Fibroblast of lung (primary cell): Measurements from ENCODE around the gene CST5. TPM values are rescaled to one million over a fixed set of nuclear protein-coding genes. Genes with fewer than 3 reads are reported as not detected.

Experiments used
- DNase-seq, 2 donors: peaks; one replicate each; pipeline versions ENCODE4 v3.0.0 to v3.0.0-alpha.2; 2010; ENCODE audit warnings: low read depth in 2 of 2
- H2AFZ ChIP-seq: 2 replicates; pipeline ENCODE4 v1.5.1; 2012; ENCODE audit warnings: low read length, control low read depth, inconsistent platforms
- H3K27ac ChIP-seq: 2 replicates; pipeline ENCODE4 v1.5.1; 2011; ENCODE audit warnings: low read length, control low read depth; ENCODE audit not compliant: insufficient read depth
- H3K27me3 ChIP-seq: 2 replicates; pipeline ENCODE4 v1.5.1; 2011; ENCODE audit warnings: mild to moderate bottlenecking, low read length; ENCODE audit not compliant: control insufficient read depth, insufficient read depth
- H3K36me3 ChIP-seq: 2 replicates; pipeline ENCODE4 v1.5.1; 2011; ENCODE audit warnings: low read length; ENCODE audit not compliant: control insufficient read depth, insufficient read depth
- H3K4me1 ChIP-seq: 2 replicates; pipeline ENCODE4 v1.5.1; 2011; ENCODE audit warnings: low read length; ENCODE audit not compliant: control insufficient read depth, insufficient read depth; ENCODE audit errors: extremely low read depth
- H3K4me2 ChIP-seq: 2 replicates; pipeline ENCODE4 v1.5.1; 2011; ENCODE audit warnings: low read length, control low read depth; ENCODE audit not compliant: insufficient read depth; ENCODE audit errors: extremely low read depth
- H3K4me3 ChIP-seq, 4 experiments: fragments of 200-600 bp in 1 of 4; sonication (generic) in 1 of 4; replicated peaks in 1 of 4; 2 replicates each; pipeline ENCODE4 v1.5.1; 2011 to 2016; ENCODE audit warnings: low read length in 4 of 4, low read depth in 3 of 4, mild to moderate bottlenecking in 3 of 4, control low read depth in 2 of 4, inconsistent platforms in 1 of 4, mixed read lengths in 1 of 4; ENCODE audit not compliant: insufficient read depth in 1 of 4; ENCODE audit errors: control extremely low read depth in 1 of 4
- H3K79me2 ChIP-seq: 2 replicates; pipeline ENCODE4 v1.5.1; 2012; ENCODE audit warnings: mild to moderate bottlenecking, low read length, inconsistent platforms; ENCODE audit not compliant: control insufficient read depth, insufficient read depth
- H3K9ac ChIP-seq: 2 replicates; pipeline ENCODE4 v1.5.1; 2011; ENCODE audit warnings: mild to moderate bottlenecking, low read length, control low read depth; ENCODE audit not compliant: insufficient read depth
- H3K9me3 ChIP-seq: 2 replicates; pipeline ENCODE4 v1.5.1; 2012; ENCODE audit warnings: low read depth, low read length; ENCODE audit not compliant: control insufficient read depth, insufficient read depth
- H4K20me1 ChIP-seq: 2 replicates; pipeline ENCODE4 v1.5.1; 2011; ENCODE audit warnings: low read length; ENCODE audit not compliant: control insufficient read depth, insufficient read depth; ENCODE audit errors: extremely low read depth
- EZH2 ChIP-seq: IDR thresholded peaks from 2 replicates; pipeline ENCODE4 v1.5.1; 2012; ENCODE audit warnings: low read length, control low read depth, mild to moderate bottlenecking; ENCODE audit errors: missing control alignments
- polyA plus RNA-seq, 2 donors: library from polyadenylated mRNA; depleted of rRNA in 1 of 2; stranded (reverse) in 1 of 2; unstranded in 1 of 2; fragments of >200 nt; gene quantifications; 2 replicates each; pipeline ENCODE4 v1.2.1, GENCODE V29; 2011 to 2012; ENCODE audit warnings: missing spikeins in 1 of 2
- total RNA-seq: library from RNA; depleted of rRNA; stranded (reverse); fragments of >200 nt; gene quantifications from 2 replicates; pipeline ENCODE4 v1.2.1, GENCODE V29; 2014
- TF ChIP-seq, protein P1 (sequence below), 2 donors: IDR thresholded peaks in 1 of 2; conservative IDR thresholded peaks in 1 of 2; 1 replicate in 1 of 2; 2 replicates in 1 of 2; pipeline ENCODE4 v1.5.1; 2011 to 2012; ENCODE audit warnings: low read length in 2 of 2, control low read depth in 1 of 2, inconsistent platforms in 1 of 2, low read depth in 1 of 2, mild to moderate bottlenecking in 1 of 2

CST5 gene
- total and polyA plus RNA-seq, 2 donors (not counting 1 experiment from before 2014, with no cell fraction given) = not detected

DNA sequence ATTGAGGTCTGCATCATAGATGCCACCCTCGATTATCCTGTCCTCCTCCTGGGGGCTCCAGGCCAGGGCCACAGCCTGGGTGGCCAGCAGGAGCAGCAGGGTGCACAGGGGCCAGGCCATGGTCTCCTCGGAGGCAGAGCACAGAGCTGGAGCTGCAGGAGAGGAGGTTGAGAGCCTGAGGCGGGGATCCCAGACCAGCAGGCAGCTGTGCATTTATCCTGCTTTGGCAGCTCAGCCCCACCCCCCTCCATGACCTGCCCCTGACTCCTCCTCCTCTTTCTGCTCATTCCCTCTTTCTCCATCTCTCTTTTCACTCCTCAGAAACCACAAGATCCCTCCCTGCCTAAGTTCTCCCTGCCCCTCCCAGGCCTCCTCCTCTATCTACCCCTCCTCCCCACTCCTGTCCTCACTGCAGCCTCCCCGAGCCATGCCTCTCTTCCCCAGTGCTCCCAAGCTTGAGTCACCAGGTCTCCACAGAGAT lies 53.0 kb downstream of the CST5 start, which contains the start of gene CST2:
TSS of gene CST2 (minus strand) at position 189 of the 481 bp plus-strand sequence. CDS start at position 120, 69 bp downstream.
- Histone ChIP-seq H3K9ac (no peak within 1 kb of the TSS), H3K36me3 (no peaks in the 10 kb centered on the region), H3K4me2 (no peak within 1 kb of the TSS), H3K9me3 (no peaks in the 10 kb centered on the region), H2AFZ (no peak within 1 kb of the TSS), H3K4me1 (peaks cover 3% of the 10 kb centered on the region), H3K79me2 (no peaks in the 10 kb centered on the region), H3K4me3 (no peak within 1 kb of the TSS), H4K20me1 (no peaks in the 10 kb centered on the region), H3K27me3 (no peaks in the 10 kb centered on the region), H3K27ac (no peak within 1 kb of the TSS)
- DNase-seq = no peak
- TF ChIP-seq, protein P1, sequence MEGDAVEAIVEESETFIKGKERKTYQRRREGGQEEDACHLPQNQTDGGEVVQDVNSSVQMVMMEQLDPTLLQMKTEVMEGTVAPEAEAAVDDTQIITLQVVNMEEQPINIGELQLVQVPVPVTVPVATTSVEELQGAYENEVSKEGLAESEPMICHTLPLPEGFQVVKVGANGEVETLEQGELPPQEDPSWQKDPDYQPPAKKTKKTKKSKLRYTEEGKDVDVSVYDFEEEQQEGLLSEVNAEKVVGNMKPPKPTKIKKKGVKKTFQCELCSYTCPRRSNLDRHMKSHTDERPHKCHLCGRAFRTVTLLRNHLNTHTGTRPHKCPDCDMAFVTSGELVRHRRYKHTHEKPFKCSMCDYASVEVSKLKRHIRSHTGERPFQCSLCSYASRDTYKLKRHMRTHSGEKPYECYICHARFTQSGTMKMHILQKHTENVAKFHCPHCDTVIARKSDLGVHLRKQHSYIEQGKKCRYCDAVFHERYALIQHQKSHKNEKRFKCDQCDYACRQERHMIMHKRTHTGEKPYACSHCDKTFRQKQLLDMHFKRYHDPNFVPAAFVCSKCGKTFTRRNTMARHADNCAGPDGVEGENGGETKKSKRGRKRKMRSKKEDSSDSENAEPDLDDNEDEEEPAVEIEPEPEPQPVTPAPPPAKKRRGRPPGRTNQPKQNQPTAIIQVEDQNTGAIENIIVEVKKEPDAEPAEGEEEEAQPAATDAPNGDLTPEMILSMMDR (conservative IDR thresholded peaks at IDR 0.05 in 1 of 2, IDR thresholded peaks at IDR 0.05 in 1 of 2; ENCODE audit: low read depth in 1 of 2, low read length in 2 of 2) = no peak
- TF ChIP-seq EZH2 = no peak

Other genes starting within 250 kb of the CST5 start
- gene CST3, start 241.8 kb downstream of the CST5 start, total RNA-seq = 135 and 162 TPM in 2 replicates
- 136 and 180 TPM in 2 replicates for gene CST3, start 241.8 kb downstream of the CST5 start, polyA plus RNA-seq
- gene CST4, start 190.7 kb downstream of the CST5 start, total RNA-seq = 0.17 TPM in 1 of 2 replicates, not detected in the other
- 0.16 TPM in 1 of 2 replicates, not detected in the other for gene CST4, start 190.7 kb downstream of the CST5 start, polyA plus RNA-seq
- 3.6 TPM in 1 of 2 replicates, not detected in the other for gene CST1, start 128.8 kb downstream of the CST5 start, total RNA-seq
- 3.9 and 8.5 TPM in 2 replicates for gene CST1, start 128.8 kb downstream of the CST5 start, polyA plus RNA-seq
- gene CST2, start 53.0 kb downstream of the CST5 start, total RNA-seq = not detected in 2 replicates
- gene CST2, start 53.0 kb downstream of the CST5 start, polyA plus RNA-seq = 0.12 TPM in 1 of 2 replicates, not detected in the other
- gene GGTLC1, start 109.0 kb upstream of the CST5 start, total RNA-seq = not detected in 2 replicates
- not detected in 2 replicates for gene GGTLC1, start 109.0 kb upstream of the CST5 start, polyA plus RNA-seq